DND-41 (cell line): ENCODE measurements around the gene ZNF367.

Experiments
- ATAC-seq: fragments of 200-7000 bp; cut with Tn5 transposase; 3 replicates; pipeline ENCODE4 v1.9.1; 2021; ENCODE audit warnings: low read depth; ENCODE audit not compliant: insufficient read depth
- DNase-seq: peaks from one replicate; pipeline ENCODE4 v3.0.0-alpha.2; 2020
- H2AFZ ChIP-seq: 2 replicates; pipeline ENCODE4 v1.6.0; 2012; ENCODE audit warnings: low read depth, low read length
- H3K27ac ChIP-seq: 2 replicates; pipeline ENCODE4 v1.5.1; 2012; ENCODE audit warnings: low read length, inconsistent platforms
- H3K27me3 ChIP-seq: fragments of 200-600 bp; sonication (generic); 2 replicates; pipeline ENCODE4 v1.6.0; 2012; ENCODE audit warnings: low read length, mild to moderate bottlenecking, inconsistent platforms; ENCODE audit not compliant: insufficient read depth, poor library complexity
- H3K36me3 ChIP-seq: 2 replicates; pipeline ENCODE4 v1.5.1; 2012; ENCODE audit warnings: low read length, inconsistent platforms; ENCODE audit not compliant: insufficient read depth
- H3K4me1 ChIP-seq: 2 replicates; pipeline ENCODE4 v1.5.1; 2012; ENCODE audit warnings: mild to moderate bottlenecking, low read length; ENCODE audit not compliant: insufficient read depth
- H3K4me2 ChIP-seq: 2 replicates; pipeline ENCODE4 v1.6.0; 2012; ENCODE audit warnings: mild to moderate bottlenecking, moderate library complexity, low read length, inconsistent platforms; ENCODE audit not compliant: insufficient read depth
- H3K4me3 ChIP-seq, 2 experiments: fragments of 200-600 bp in 1 of 2; shearing (Covaris generic) in 1 of 2; 2 replicates each; pipeline ENCODE4 v1.5.1; 2012 to 2016; ENCODE audit warnings: inconsistent platforms in 2 of 2, low read length in 2 of 2, mild to moderate bottlenecking in 2 of 2, low read depth in 1 of 2, moderate library complexity in 1 of 2
- H3K79me2 ChIP-seq: 2 replicates; pipeline ENCODE4 v1.6.0; 2012; ENCODE audit warnings: low read length, inconsistent platforms; ENCODE audit not compliant: insufficient read depth
- H3K9ac ChIP-seq: 2 replicates; pipeline ENCODE4 v1.6.0; 2012; ENCODE audit warnings: low read depth, mild to moderate bottlenecking, inconsistent platforms, low read length, moderate library complexity
- H3K9me3 ChIP-seq: 2 replicates; pipeline ENCODE4 v1.5.1; 2012; ENCODE audit warnings: low read length, moderate library complexity, mild to moderate bottlenecking, inconsistent platforms; ENCODE audit not compliant: insufficient read depth, severe bottlenecking
- H4K20me1 ChIP-seq: 2 replicates; pipeline ENCODE4 v1.6.0; 2012; ENCODE audit warnings: low read length; ENCODE audit not compliant: insufficient read depth
- EZH2 ChIP-seq: IDR thresholded peaks from 3 replicates; pipeline ENCODE4 v1.6.1; 2012; ENCODE audit warnings: borderline replicate concordance, low read depth, mild to moderate bottlenecking, moderate library complexity, low read length, inconsistent platforms; ENCODE audit not compliant: severe bottlenecking
- TF ChIP-seq, protein P1 (sequence below): IDR thresholded peaks from 2 replicates; pipeline ENCODE4 v1.5.1; 2012; ENCODE audit warnings: borderline replicate concordance, low read length, moderate library complexity, mild to moderate bottlenecking; ENCODE audit not compliant: poor library complexity, severe bottlenecking; ENCODE audit errors: extremely low read depth

The ZNF367 gene

DNA sequence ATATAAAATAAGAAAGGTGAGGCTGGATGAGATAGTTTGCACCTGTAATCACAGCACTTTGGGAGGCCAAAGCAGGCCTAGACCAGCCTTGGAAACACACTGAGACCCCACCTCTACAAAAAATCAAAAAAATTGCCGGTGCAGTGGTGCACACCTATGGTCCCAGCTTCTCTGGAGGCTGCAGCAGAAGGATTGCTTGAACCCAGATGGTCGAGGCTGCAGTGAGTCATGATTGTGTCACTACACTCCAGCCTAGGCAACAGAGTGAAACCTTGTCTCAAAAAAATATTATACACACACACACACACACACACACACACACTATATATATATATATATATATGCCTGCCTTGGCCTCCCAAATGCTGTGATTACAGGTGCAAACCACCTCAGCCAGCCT, 36.0 kb downstream of the ZNF367 start:
- no peak overlapping the region for H3K4me2 ChIP-seq
- no peak overlapping the region for H3K9ac ChIP-seq
- peaks cover 28% of the 10 kb centered on the region for H3K36me3 ChIP-seq
- H2AFZ ChIP-seq = no peak overlapping the region
- H3K79me2 ChIP-seq = no peaks in the 10 kb centered on the region
- TF ChIP-seq EZH2 = no peak
- TF ChIP-seq, protein P1, sequence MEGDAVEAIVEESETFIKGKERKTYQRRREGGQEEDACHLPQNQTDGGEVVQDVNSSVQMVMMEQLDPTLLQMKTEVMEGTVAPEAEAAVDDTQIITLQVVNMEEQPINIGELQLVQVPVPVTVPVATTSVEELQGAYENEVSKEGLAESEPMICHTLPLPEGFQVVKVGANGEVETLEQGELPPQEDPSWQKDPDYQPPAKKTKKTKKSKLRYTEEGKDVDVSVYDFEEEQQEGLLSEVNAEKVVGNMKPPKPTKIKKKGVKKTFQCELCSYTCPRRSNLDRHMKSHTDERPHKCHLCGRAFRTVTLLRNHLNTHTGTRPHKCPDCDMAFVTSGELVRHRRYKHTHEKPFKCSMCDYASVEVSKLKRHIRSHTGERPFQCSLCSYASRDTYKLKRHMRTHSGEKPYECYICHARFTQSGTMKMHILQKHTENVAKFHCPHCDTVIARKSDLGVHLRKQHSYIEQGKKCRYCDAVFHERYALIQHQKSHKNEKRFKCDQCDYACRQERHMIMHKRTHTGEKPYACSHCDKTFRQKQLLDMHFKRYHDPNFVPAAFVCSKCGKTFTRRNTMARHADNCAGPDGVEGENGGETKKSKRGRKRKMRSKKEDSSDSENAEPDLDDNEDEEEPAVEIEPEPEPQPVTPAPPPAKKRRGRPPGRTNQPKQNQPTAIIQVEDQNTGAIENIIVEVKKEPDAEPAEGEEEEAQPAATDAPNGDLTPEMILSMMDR = no peak
- H3K9me3 ChIP-seq = no peaks in the 10 kb centered on the region
- no peaks in the 10 kb centered on the region for H4K20me1 ChIP-seq
- ATAC-seq = 0 out of 3 replicates have a peak, but pooled peaks have one; percentile 14
- no peaks in the 10 kb centered on the region for H3K27me3 ChIP-seq
- H3K27ac ChIP-seq = no peak overlapping the region
- DNase-seq = no peak
- no peaks in the 10 kb centered on the region for H3K4me1 ChIP-seq
- H3K4me3 ChIP-seq = no peak overlapping the region

DNA sequence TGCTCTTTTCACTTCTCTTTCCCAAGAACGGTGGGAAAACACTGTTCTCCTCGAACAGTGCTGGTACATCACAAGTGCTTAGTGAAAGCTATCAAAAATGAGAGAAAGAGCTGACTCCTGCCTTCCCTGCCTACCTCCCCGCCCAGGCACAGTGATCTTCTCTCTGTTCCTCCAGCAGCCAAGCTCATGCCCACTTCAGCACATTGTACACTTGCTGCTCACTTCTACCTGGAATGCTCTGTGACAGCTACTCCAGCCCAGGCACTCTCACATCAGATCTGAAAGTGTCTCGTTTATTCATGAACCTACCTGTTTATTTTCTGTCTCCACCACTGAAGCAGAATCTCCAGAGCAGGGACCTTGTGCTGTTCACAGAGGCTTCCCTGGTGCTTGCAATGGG, 36.5 kb downstream of the ZNF367 start:
- no peak overlapping the region for H3K4me3 ChIP-seq
- no peaks in the 10 kb centered on the region for H3K4me1 ChIP-seq
- no peaks in the 10 kb centered on the region for H3K9me3 ChIP-seq
- H3K27ac ChIP-seq = no peak overlapping the region
- no peak for TF ChIP-seq EZH2
- TF ChIP-seq, protein P1 = no peak
- ATAC-seq = 0 out of 3 replicates have a peak, but pooled peaks have one; percentile 16
- H2AFZ ChIP-seq = no peak overlapping the region
- no peak for DNase-seq
- H4K20me1 ChIP-seq = no peaks in the 10 kb centered on the region; the same call in 1 of the 2 replicates
- H3K4me2 ChIP-seq = no peak overlapping the region
- peaks cover 23% of the 10 kb centered on the region for H3K36me3 ChIP-seq
- H3K9ac ChIP-seq = no peak overlapping the region
- no peaks in the 10 kb centered on the region for H3K79me2 ChIP-seq
- no peaks in the 10 kb centered on the region for H3K27me3 ChIP-seq

DNA sequence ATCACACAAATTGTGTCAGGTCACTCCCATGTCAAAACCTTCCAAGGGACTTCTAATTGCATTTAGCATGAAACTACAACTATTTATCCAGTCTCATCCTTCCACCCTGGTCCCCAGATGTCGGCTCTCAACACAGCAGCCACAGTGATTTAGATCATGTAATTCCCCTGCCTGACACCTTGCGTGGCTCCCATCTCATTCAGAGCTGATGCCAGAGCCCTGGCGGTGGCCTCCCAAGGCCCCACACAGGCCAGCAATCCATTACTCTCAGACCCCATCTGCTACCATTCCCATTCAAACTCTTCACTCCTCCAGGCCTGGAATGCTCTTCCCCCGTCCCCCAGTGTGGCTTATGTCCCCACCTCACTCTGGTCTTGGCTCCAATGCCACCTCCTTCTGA, 37.0 kb downstream of the ZNF367 start:
- H3K27ac ChIP-seq = no peak overlapping the region
- no peaks in the 10 kb centered on the region; the same call in 1 of the 2 replicates for H4K20me1 ChIP-seq
- ATAC-seq (peak; percentile 23; the same call in 1 of the 3 replicates), DNase-seq (no peak)
- H3K4me2 ChIP-seq = no peak overlapping the region
- no peak for TF ChIP-seq EZH2
- TF ChIP-seq, protein P1 = no peak
- no peak overlapping the region for H3K4me3 ChIP-seq
- peaks cover 17% of the 10 kb centered on the region; the same call in 1 of the 2 replicates for H3K36me3 ChIP-seq
- H2AFZ ChIP-seq = no peak overlapping the region
- H3K27me3 ChIP-seq = no peaks in the 10 kb centered on the region
- H3K79me2 ChIP-seq = no peaks in the 10 kb centered on the region
- no peaks in the 10 kb centered on the region for H3K4me1 ChIP-seq
- H3K9ac ChIP-seq = no peak overlapping the region
- no peaks in the 10 kb centered on the region for H3K9me3 ChIP-seq
